Loucy (cell line): ENCODE results near the gene CYGB.

Source experiments
- CTCF ChIP-seq: fragments of 200-600 bp; sonication (generic); conservative IDR thresholded peaks from 2 replicates; pipeline ENCODE4 v1.5.1; 2014; ENCODE audit warnings: mild to moderate bottlenecking, antibody characterized with exemption, low read length
- EZH2phosphoT487 ChIP-seq: fragments of 200-600 bp; IDR thresholded peaks from 2 replicates; pipeline ENCODE4 v1.6.1; 2018; ENCODE audit warnings: antibody characterized with exemption, mild to moderate bottlenecking, moderate library complexity, borderline replicate concordance

GRCh38 chr17:76527430-76528111 is 9.9 kb downstream of the CYGB start:
- TF ChIP-seq CTCF = no peak; the same call in 1 of the 2 replicates
- TF ChIP-seq EZH2phosphoT487 = no peak
